ENCODE results near the gene SIRPA.

The SIRPA gene

DNA sequence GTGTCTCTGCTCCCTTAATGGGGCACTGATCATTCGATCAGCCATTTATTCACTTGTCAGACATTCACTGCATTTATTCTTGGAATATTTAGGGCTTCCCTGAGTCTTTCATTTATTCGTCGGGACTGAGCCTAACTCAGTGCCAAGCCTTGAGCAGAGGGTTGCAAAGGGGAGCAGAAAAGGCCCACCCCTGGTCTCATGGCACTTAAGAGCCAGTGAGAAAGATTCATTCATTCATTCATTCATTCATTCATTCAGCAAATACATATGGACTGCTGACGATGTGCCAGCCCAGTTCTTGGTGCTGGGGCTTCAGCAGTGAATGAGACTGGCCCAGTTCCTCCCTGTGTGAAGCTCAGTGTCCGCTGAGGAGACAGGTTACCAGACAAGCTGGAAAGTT lies 36.6 kb downstream of the SIRPA start:
- no peak for DNase-seq (ENCODE audit: low spot score in 2 of 2)
- no peak overlapping the region for H3K4me3 Mint-ChIP-seq
- no peaks in the 10 kb centered on the region for H3K9me3 Mint-ChIP-seq
- ATAC-seq (ENCODE audit: low read depth): no peak
- peaks cover 9% of the 10 kb centered on the region for H3K4me1 Mint-ChIP-seq
- no peaks in the 10 kb centered on the region for H3K27me3 Mint-ChIP-seq
- no peak overlapping the region for H3K27ac Mint-ChIP-seq
- peaks cover 1% of the 10 kb centered on the region for H3K36me3 Mint-ChIP-seq

GRCh38 chr20:1932971-1933370 lies 37.8 kb downstream of the SIRPA start:
- no peak overlapping the region for H3K4me3 Mint-ChIP-seq
- peaks cover 5% of the 10 kb centered on the region for H3K4me1 Mint-ChIP-seq
- peaks cover 2% of the 10 kb centered on the region for H3K36me3 Mint-ChIP-seq
- H3K9me3 Mint-ChIP-seq: no peaks in the 10 kb centered on the region
- DNase-seq (ENCODE audit: low spot score in 2 of 2) (no peak), ATAC-seq (ENCODE audit: low read depth) (no peak)
- H3K27ac Mint-ChIP-seq: no peak overlapping the region
- H3K27me3 Mint-ChIP-seq: no peaks in the 10 kb centered on the region

DNA sequence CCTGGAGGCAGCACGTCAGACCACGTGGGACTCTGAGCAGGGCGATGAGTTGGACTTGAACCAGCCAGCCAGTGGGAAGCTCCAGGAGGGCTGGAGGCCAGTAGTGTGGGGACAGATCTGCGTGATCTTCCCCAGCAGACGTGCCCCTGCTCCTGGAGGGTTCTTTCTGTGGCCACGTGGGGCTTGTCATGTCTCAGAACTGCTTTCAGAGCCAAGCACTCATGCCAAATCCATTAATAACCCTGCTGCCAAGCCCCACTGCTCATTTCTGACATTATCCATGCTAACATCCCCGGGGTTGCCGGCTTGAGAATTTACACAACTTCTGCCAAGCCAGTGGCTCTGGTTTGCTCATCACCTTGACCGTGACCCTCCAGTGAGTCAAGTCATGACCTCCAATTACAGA lies 38.3 kb downstream of the SIRPA start:
- no peak overlapping the region for H3K27ac Mint-ChIP-seq
- no peak for DNase-seq (ENCODE audit: low spot score in 2 of 2)

GRCh38 chr20:1934156-1934555 lies 38.9 kb downstream of the SIRPA start:
- H3K4me3 Mint-ChIP-seq: no peak overlapping the region
- H3K27me3 Mint-ChIP-seq: no peaks in the 10 kb centered on the region
- H3K4me1 Mint-ChIP-seq: peaks cover 2% of the 10 kb centered on the region
- ATAC-seq (ENCODE audit: low read depth) (no peak), DNase-seq (ENCODE audit: low spot score in 2 of 2) (no peak)
- H3K36me3 Mint-ChIP-seq: peaks cover 2% of the 10 kb centered on the region
- no peaks in the 10 kb centered on the region for H3K9me3 Mint-ChIP-seq
- no peak overlapping the region for H3K27ac Mint-ChIP-seq

More for the DNA sequence above, 38.3 kb downstream of the SIRPA start:
- Mint-ChIP-seq H3K27me3 (no peaks in the 10 kb centered on the region), H3K4me3 (no peak overlapping the region), H3K9me3 (no peaks in the 10 kb centered on the region), H3K4me1 (peaks cover 5% of the 10 kb centered on the region), H3K36me3 (peaks cover 2% of the 10 kb centered on the region)
- no peak for ATAC-seq (ENCODE audit: low read depth)

DNA sequence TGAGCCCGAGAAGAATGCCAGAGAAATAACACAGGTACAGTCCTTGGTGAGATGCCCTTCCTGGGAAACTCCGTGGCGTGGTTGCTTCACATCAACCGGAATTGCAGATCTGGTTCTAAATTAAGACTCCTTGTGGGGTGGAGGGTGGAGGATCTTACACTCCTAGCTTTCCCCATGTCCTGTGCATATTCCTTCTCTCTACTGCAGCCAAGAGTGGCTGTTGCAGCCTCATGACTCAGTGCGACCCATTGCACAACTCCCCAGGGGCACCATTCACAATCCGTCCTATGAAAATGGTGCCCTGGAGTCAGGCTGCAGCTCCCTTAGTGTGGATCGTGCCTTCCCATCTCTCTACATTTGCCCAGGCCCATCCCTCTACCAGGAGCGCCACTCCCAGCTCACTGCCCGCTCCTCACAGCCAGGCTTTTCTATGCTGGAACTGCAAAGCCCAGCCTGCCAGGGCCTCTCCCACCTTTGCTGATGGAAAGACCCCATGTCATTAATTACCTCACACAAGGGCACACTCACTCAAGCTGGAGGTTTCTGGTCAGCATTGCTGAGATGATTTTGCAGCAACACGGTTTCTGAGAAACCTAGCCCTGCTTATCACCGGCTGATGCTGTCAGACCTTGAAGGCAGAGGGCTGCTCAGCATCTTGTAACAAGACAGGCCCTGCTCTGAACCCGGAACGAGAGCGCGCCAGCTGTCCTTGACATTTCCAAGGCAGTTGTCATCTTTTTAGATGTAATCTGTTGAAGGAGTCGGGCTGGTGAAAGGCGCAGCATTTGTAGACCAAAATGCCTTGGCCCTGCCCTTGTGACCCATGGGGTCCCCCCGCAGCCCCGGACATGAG lies 39.7 kb downstream of the SIRPA start:
- Mint-ChIP-seq H3K4me1 (no peaks in the 10 kb centered on the region), H3K27ac (no peak overlapping the region), H3K36me3 (peaks cover 2% of the 10 kb centered on the region), H3K27me3 (no peaks in the 10 kb centered on the region), H3K9me3 (no peaks in the 10 kb centered on the region), H3K4me3 (no peak overlapping the region)
- ATAC-seq (ENCODE audit: low read depth) (no peak), DNase-seq (ENCODE audit: low spot score in 2 of 2) (no peak)

- Mint-ChIP-seq H3K9me3 (no peaks in the 10 kb centered on the region), H3K4me1 (no peaks in the 10 kb centered on the region), H3K4me3 (no peak overlapping the region), H3K27ac (no peak overlapping the region), H3K36me3 (peaks cover 2% of the 10 kb centered on the region), H3K27me3 (no peaks in the 10 kb centered on the region)
- ATAC-seq (ENCODE audit: low read depth) (no peak), DNase-seq (ENCODE audit: low spot score in 2 of 2) (no peak)
Observed at GRCh38 chr20:1935696-1936366, 40.6 kb downstream of the SIRPA start.

- no peak for DNase-seq (ENCODE audit: low spot score in 2 of 2)
- H3K27ac Mint-ChIP-seq: no peak overlapping the region
- H3K4me1 Mint-ChIP-seq: no peaks in the 10 kb centered on the region
- H3K36me3 Mint-ChIP-seq: peaks cover 2% of the 10 kb centered on the region
- H3K27me3 Mint-ChIP-seq: no peaks in the 10 kb centered on the region
- ATAC-seq (ENCODE audit: low read depth): no peak
- no peak overlapping the region for H3K4me3 Mint-ChIP-seq
- no peaks in the 10 kb centered on the region for H3K9me3 Mint-ChIP-seq
Observed at GRCh38 chr20:1937316-1937976, 42.2 kb downstream of the SIRPA start.

DNA sequence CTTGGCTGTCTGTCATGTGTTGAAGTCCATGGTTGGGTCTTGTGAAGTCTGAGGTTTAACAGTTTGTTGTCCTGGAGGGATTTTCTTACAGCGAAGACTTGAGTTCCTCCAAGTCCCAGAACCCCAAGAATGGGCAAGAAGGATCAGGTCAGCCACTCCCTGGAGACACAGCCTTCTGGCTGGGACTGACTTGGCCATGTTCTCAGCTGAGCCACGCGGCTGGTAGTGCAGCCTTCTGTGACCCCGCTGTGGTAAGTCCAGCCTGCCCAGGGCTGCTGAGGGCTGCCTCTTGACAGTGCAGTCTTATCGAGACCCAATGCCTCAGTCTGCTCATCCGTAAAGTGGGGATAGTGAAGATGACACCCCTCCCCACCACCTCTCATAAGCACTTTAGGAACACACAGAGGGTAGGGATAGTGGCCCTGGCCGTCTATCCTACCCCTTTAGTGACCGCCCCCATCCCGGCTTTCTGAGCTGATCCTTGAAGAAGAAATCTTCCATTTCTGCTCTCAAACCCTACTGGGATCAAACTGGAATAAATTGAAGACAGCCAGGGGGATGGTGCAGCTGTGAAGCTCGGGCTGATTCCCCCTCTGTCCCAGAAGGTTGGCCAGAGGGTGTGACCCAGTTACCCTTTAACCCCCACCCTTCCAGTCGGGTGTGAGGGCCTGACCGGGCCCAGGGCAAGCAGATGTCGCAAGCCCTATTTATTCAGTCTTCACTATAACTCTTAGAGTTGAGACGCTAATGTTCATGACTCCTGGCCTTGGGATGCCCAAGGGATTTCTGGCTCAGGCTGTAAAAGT lies 43.5 kb downstream of the SIRPA start:
- ATAC-seq (ENCODE audit: low read depth) (no peak), DNase-seq (ENCODE audit: low spot score in 2 of 2) (no peak)
- Mint-ChIP-seq H3K4me3 (no peak overlapping the region), H3K36me3 (peaks cover 2% of the 10 kb centered on the region), H3K4me1 (no peaks in the 10 kb centered on the region), H3K9me3 (no peaks in the 10 kb centered on the region), H3K27ac (peak overlapping the region; percentile 31), H3K27me3 (peaks cover 1% of the 10 kb centered on the region)

DNA sequence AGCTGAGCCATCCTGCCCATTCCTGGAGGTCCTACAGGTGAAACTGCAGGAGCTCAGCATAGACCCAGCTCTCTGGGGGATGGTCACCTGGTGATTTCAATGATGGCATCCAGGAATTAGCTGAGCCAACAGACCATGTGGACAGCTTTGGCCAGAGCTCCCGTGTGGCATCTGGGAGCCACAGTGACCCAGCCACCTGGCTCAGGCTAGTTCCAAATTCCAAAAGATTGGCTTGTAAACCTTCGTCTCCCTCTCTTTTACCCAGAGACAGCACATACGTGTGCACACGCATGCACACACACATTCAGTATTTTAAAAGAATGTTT lies 44.0 kb downstream of the SIRPA start:
- DNase-seq (ENCODE audit: low spot score in 2 of 2) (no peak), ATAC-seq (ENCODE audit: low read depth) (no peak)
- H3K4me3 Mint-ChIP-seq: no peak overlapping the region
- peaks cover 2% of the 10 kb centered on the region for H3K27me3 Mint-ChIP-seq
- no peak overlapping the region for H3K27ac Mint-ChIP-seq
- H3K36me3 Mint-ChIP-seq: peaks cover 2% of the 10 kb centered on the region
- H3K9me3 Mint-ChIP-seq: no peaks in the 10 kb centered on the region
- no peaks in the 10 kb centered on the region for H3K4me1 Mint-ChIP-seq

GRCh38 chr20:1940581-1940980 lies 45.4 kb downstream of the SIRPA start:
- Mint-ChIP-seq H3K27ac (no peak overlapping the region), H3K9me3 (no peaks in the 10 kb centered on the region), H3K4me3 (no peak overlapping the region), H3K4me1 (no peaks in the 10 kb centered on the region), H3K27me3 (peaks cover 5% of the 10 kb centered on the region), H3K36me3 (peaks cover 2% of the 10 kb centered on the region)
- no peak for ATAC-seq (ENCODE audit: low read depth)
- no peak for DNase-seq (ENCODE audit: low spot score in 2 of 2)

GRCh38 chr20:1941226-1941625 lies 46.0 kb downstream of the SIRPA start:
- H3K4me1 Mint-ChIP-seq: no peaks in the 10 kb centered on the region
- DNase-seq (ENCODE audit: low spot score in 2 of 2) (no peak), ATAC-seq (ENCODE audit: low read depth) (no peak)
- no peak overlapping the region for H3K4me3 Mint-ChIP-seq
- no peak overlapping the region for H3K27ac Mint-ChIP-seq
- no peaks in the 10 kb centered on the region for H3K9me3 Mint-ChIP-seq
- peaks cover 5% of the 10 kb centered on the region for H3K27me3 Mint-ChIP-seq
- H3K36me3 Mint-ChIP-seq: peaks cover 2% of the 10 kb centered on the region

- Mint-ChIP-seq H3K4me3 (no peak overlapping the region), H3K9me3 (no peaks in the 10 kb centered on the region), H3K27ac (no peak overlapping the region), H3K36me3 (no peaks in the 10 kb centered on the region), H3K27me3 (peaks cover 5% of the 10 kb centered on the region), H3K4me1 (peaks cover 6% of the 10 kb centered on the region)
- no peak for DNase-seq (ENCODE audit: low spot score in 2 of 2)
- no peak for ATAC-seq (ENCODE audit: low read depth)
Observed at GRCh38 chr20:1942061-1942460, 46.9 kb downstream of the SIRPA start.

DNA sequence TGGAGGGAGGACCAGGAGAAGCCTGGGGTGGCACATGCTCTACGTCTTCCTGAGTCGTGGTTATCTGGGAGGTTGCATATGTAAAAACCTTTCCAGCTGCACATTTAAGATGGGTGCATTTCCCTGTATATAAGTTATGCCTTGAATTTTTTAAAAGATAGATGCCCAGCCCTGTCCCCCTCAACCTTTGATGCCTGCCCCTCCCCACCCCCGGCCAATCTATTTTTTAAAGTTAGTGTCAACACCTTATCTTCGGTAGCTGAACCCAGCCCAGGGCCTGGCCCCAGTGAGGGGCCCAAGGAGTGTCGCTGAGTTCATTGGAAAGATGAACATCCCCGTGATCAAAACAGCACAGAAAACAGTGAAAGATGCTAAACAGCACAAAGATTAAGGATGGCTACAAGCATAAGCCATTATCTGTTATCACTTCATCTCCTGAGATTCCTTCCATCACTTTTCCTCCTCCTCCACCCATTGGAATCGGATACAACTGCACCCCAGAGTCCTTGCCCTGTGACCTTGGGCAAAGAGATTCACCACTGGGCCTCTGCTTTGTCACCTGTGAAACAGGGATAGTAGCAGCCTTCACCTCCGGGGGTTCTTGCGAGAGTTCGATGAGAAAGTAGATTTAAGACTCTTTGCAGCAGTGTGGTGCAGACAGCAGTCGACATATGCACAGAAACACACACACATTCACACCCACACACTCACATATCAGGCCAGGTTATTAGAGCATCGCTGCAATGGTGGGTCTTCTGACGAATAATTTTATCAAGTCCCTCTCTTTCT lies 47.5 kb downstream of the SIRPA start:
- Mint-ChIP-seq H3K27me3 (peaks cover 5% of the 10 kb centered on the region), H3K36me3 (no peaks in the 10 kb centered on the region), H3K27ac (peak overlapping the region; percentile 31), H3K4me3 (no peak overlapping the region), H3K4me1 (peaks cover 8% of the 10 kb centered on the region), H3K9me3 (no peaks in the 10 kb centered on the region)
- DNase-seq (ENCODE audit: low spot score in 2 of 2) (no peak), ATAC-seq (ENCODE audit: low read depth) (no peak)
